HepG2 (cell line): ENCODE data around the gene NEGR1. TPM values are rescaled to one million over a fixed set of nuclear protein-coding genes. Genes with fewer than 3 reads are reported as not detected.

ENCODE experiments used
- ATAC-seq: fragments of 200-7000 bp; cut with Tn5 transposase; 3 replicates; pipeline ENCODE4 v1.9.1; 2020; ENCODE audit warnings: mild to moderate bottlenecking, moderate library complexity
- BruUV-seq: library from RNA; stranded (reverse); fragments of 400-500 nt; replicated peaks from 2 replicates; lab custom pipeline; 2021; lab: Mats Ljungman, UMichigan
- CTCF ChIA-PET: fragments of 300-600 bp; formaldehyde crosslinking; extraction: SDS; loops from one replicate; lab custom pipeline; 2021; ENCODE audit warnings: low total read pairs, inconsistent platforms, low intra/inter-chr PET ratio; lab: Yijun Ruan, JAX
- POLR2A ChIA-PET: fragments of 350-600 bp; sonication (Branson Sonifier 250); formaldehyde crosslinking; loops from one replicate; lab custom pipeline; 2020; ENCODE audit warnings: antibody characterized with exemption, inconsistent platforms; lab: Yijun Ruan, JAX
- DNase-seq: peaks from one replicate; pipeline ENCODE4 v3.0.0-alpha.2; 2015; ENCODE audit warnings: low spot score
- FAIRE-seq: peaks from 3 replicates; lab custom pipeline; 2011; peaks lifted over from hg19 to GRCh38; lab: Jason Lieb, UNC
- H2AFZ ChIP-seq: one replicate; pipeline ENCODE4 v1.6.1; 2011; ENCODE audit warnings: low read length, inconsistent platforms
- H3K27ac ChIP-seq: fragments of 300-600 bp; 3 replicates; pipeline ENCODE4 v1.8.0; 2011; ENCODE audit warnings: mixed run types, mild to moderate bottlenecking, mixed read lengths, low read length, inconsistent platforms; ENCODE audit not compliant: insufficient read depth; ENCODE audit errors: extremely low read length
- H3K27me3 ChIP-seq, 2 experiments: fragments of 200-600 bp in 1 of 2; 2 replicates in 1 of 2; 3 replicates in 1 of 2; pipeline versions ENCODE4 v1.6.0 to v1.8.0; 2011; ENCODE audit warnings: low read length in 2 of 2, mild to moderate bottlenecking in 2 of 2, moderate library complexity in 2 of 2, inconsistent platforms in 1 of 2; ENCODE audit not compliant: insufficient read depth in 2 of 2, control insufficient read depth in 1 of 2
- H3K36me3 ChIP-seq, 2 experiments: fragments of 200-600 bp in 1 of 2; replicated peaks in 1 of 2; 2 replicates in 1 of 2; 3 replicates in 1 of 2; pipeline versions ENCODE4 v1.5.1 to v1.8.0; 2011; ENCODE audit warnings: low read length in 2 of 2, inconsistent platforms in 1 of 2; ENCODE audit not compliant: insufficient read depth in 2 of 2, control insufficient read depth in 1 of 2
- H3K4me1 ChIP-seq: 2 replicates; pipeline ENCODE4 v1.5.1; 2012; ENCODE audit warnings: low read length, inconsistent platforms; ENCODE audit not compliant: insufficient read depth
- H3K4me2 ChIP-seq: 2 replicates; pipeline ENCODE4 v1.6.0; 2011; ENCODE audit warnings: low read depth, low read length, inconsistent platforms
- H3K4me3 ChIP-seq, 3 experiments: fragments of 200-600 bp in 1 of 3; sonication (generic), shearing (Covaris generic) in 1 of 3; replicated peaks in 1 of 3; 2 replicates each; pipeline ENCODE4 v1.5.1; 2011 to 2016; ENCODE audit warnings: low read length in 3 of 3, inconsistent platforms in 2 of 3, low read depth in 2 of 3, mild to moderate bottlenecking in 2 of 3, control low read depth in 1 of 3, mixed read lengths in 1 of 3; ENCODE audit not compliant: insufficient read depth in 1 of 3
- H3K79me2 ChIP-seq: one replicate; pipeline ENCODE4 v1.6.1; 2011; ENCODE audit warnings: low read length, inconsistent platforms; ENCODE audit not compliant: insufficient read depth
- H3K9ac ChIP-seq: 2 replicates; pipeline ENCODE4 v1.6.0; 2011; ENCODE audit warnings: mild to moderate bottlenecking, low read depth, low read length, inconsistent platforms; ENCODE audit not compliant: insufficient read depth
- H3K9me3 ChIP-seq: 2 replicates; pipeline ENCODE4 v1.5.1; 2012; ENCODE audit warnings: mild to moderate bottlenecking, low read length
- H4K20me1 ChIP-seq: 2 replicates; pipeline ENCODE4 v1.6.0; 2011; ENCODE audit warnings: inconsistent platforms, mild to moderate bottlenecking, low read length, moderate library complexity; ENCODE audit not compliant: insufficient read depth
- ATF7 ChIP-seq, 2 experiments: fragments of 450-650 bp in 1 of 2; sonication (generic) in 1 of 2; formaldehyde crosslinking in 1 of 2; IDR thresholded peaks; 2 replicates each; pipeline versions ENCODE4 v1.4.0 to v1.6.1; 2016 to 2020; ENCODE audit warnings: antibody characterized with exemption in 1 of 2, mild to moderate bottlenecking in 1 of 2, missing genetic modification reagents in 1 of 2
- CAMTA2 ChIP-seq: sonication (generic); formaldehyde crosslinking; IDR thresholded peaks from 2 replicates; pipeline ENCODE4 v1.4.0; 2020; ENCODE audit warnings: mild to moderate bottlenecking, missing genetic modification reagents, borderline replicate concordance
- HNF1B ChIP-seq: sonication (generic); formaldehyde crosslinking; IDR thresholded peaks from 2 replicates; pipeline ENCODE4 v1.5.1; 2020; ENCODE audit warnings: mild to moderate bottlenecking, moderate library complexity, missing genetic modification reagents
- JUNB ChIP-seq: sonication (generic); formaldehyde crosslinking; IDR thresholded peaks from 2 replicates; pipeline ENCODE4 v1.8.0; 2022; ENCODE audit warnings: missing genetic modification reagents, mild to moderate bottlenecking, borderline replicate concordance
- KDM1A ChIP-seq: IDR thresholded peaks from 2 replicates; pipeline ENCODE4 v1.6.1; 2016; ENCODE audit warnings: missing compliant biosample characterization
- MAFG ChIP-seq: sonication (generic); formaldehyde crosslinking; IDR thresholded peaks from 2 replicates; pipeline ENCODE4 v1.5.1; 2020; ENCODE audit warnings: mild to moderate bottlenecking, missing genetic modification reagents
- NFIC ChIP-seq: IDR thresholded peaks from 2 replicates; pipeline ENCODE4 v1.6.1; 2012; ENCODE audit warnings: mild to moderate bottlenecking, low read length, inconsistent platforms
- REPIN1 ChIP-seq: sonication (generic); formaldehyde crosslinking; IDR thresholded peaks from 2 replicates; pipeline ENCODE4 v1.8.0; 2022; ENCODE audit warnings: missing genetic modification reagents, low read depth, mild to moderate bottlenecking, borderline replicate concordance
- SPEN ChIP-seq: sonication (generic); formaldehyde crosslinking; IDR thresholded peaks from 2 replicates; pipeline ENCODE4 v1.5.1; 2020; ENCODE audit warnings: low read depth, mild to moderate bottlenecking, missing genetic modification reagents
- TOE1 ChIP-seq: sonication (generic); formaldehyde crosslinking; IDR thresholded peaks from 2 replicates; pipeline ENCODE4 v1.4.0; 2020; ENCODE audit warnings: mild to moderate bottlenecking, missing genetic modification reagents
- ZFP41 ChIP-seq: sonication (generic); formaldehyde crosslinking; IDR thresholded peaks from 2 replicates; pipeline ENCODE4 v1.4.0; 2020; ENCODE audit warnings: mild to moderate bottlenecking, missing genetic modification reagents, borderline replicate concordance
- ZFY ChIP-seq: sonication (generic); formaldehyde crosslinking; IDR thresholded peaks from 2 replicates; pipeline ENCODE4 v1.4.0; 2020; ENCODE audit warnings: missing genetic modification reagents
- ZNF225 ChIP-seq: sonication (generic); formaldehyde crosslinking; IDR thresholded peaks from 2 replicates; pipeline ENCODE4 v1.4.0; 2020; ENCODE audit warnings: mild to moderate bottlenecking, missing genetic modification reagents
- ZNF382 ChIP-seq: sonication (generic); formaldehyde crosslinking; IDR thresholded peaks from 2 replicates; pipeline ENCODE4 v1.5.0; 2020; ENCODE audit warnings: missing genetic modification reagents, mild to moderate bottlenecking, borderline replicate concordance
- ZNF703 ChIP-seq: sonication (generic); formaldehyde crosslinking; IDR thresholded peaks from 2 replicates; pipeline ENCODE4 v1.5.1; 2020; ENCODE audit warnings: missing genetic modification reagents, mild to moderate bottlenecking, moderate library complexity, borderline replicate concordance
- ZSCAN29 ChIP-seq: sonication (generic); formaldehyde crosslinking; conservative IDR thresholded peaks from 2 replicates; pipeline ENCODE4 v1.4.0; 2020; ENCODE audit warnings: mild to moderate bottlenecking, missing genetic modification reagents
- WGBS: methylation state at CpG from one replicate; pipeline ENCODE4 v1.1.6; 2017; ENCODE audit warnings: low lambda C conversion rate; 5-methylcytosine and 5-hydroxymethylcytosine counted together
- in situ Hi-C: cut with HindIII; loops from 2 replicates; pipeline ENCODE4 v1.10.0; 2017; ENCODE audit warnings: low pct_unique_long_range_greater_than_20kb; ENCODE audit not compliant: extremely low pct_ligation_motif_present
- intact Hi-C: fragments of 100-400 bp; cut with micrococcal nuclease; formaldehyde crosslinking; loops from one replicate; pipeline ENCODE4 v1.10.0; 2022; ENCODE audit not compliant: unreplicated experiment
- polyA plus RNA-seq, 8 experiments: library from polyadenylated mRNA; depleted of rRNA in 3 of 8; stranded (reverse) in 7 of 8; unstranded in 1 of 8; fragments of >200 nt; fragmentation: Illumina TruSeq in 4 of 8; extraction: Trizol in 4 of 8; gene quantifications; 2 replicates each; pipeline versions ENCODE4 v1.2.1 to v1.2.3, GENCODE V29; 2011 to 2016; ENCODE audit warnings: low read depth in 4 of 8, missing spikeins in 1 of 8, mixed read lengths in 1 of 8; ENCODE audit not compliant: insufficient read depth in 1 of 8
- total RNA-seq, 5 experiments: library from RNA; depleted of rRNA; stranded (reverse); fragments of >200 nt; fragmentation: Illumina TruSeq; extraction: Trizol; gene quantifications; 2 replicates each; pipeline ENCODE4 v1.2.3, GENCODE V29; 2016; ENCODE audit warnings: low read depth in 1 of 5
- TF ChIP-seq, protein P1 (sequence below): sonication (generic); formaldehyde crosslinking; IDR thresholded peaks from 2 replicates; pipeline ENCODE4 v1.4.0; 2020; ENCODE audit warnings: mild to moderate bottlenecking, low read depth, missing genetic modification reagents
- TF ChIP-seq, protein P2 (sequence below): sonication (generic); formaldehyde crosslinking; IDR thresholded peaks from 2 replicates; pipeline ENCODE4 v1.4.0; 2020; ENCODE audit warnings: missing genetic modification reagents, borderline replicate concordance

Gene NEGR1
- total and polyA plus RNA-seq, 2 of the 13 experiments (the other 11 are each of a cell fraction or from before 2014, with no cell fraction given): not detected

GRCh38 chr1:71357708-71358107 lies 924.6 kb downstream of the NEGR1 start:
- intact Hi-C loops: no loop called here
- H3K27me3 ChIP-seq: no peaks in the 10 kb centered on the region
- H3K36me3 ChIP-seq: no peaks in the 10 kb centered on the region
- H3K4me3 ChIP-seq: no peak overlapping the region
- H3K9me3 ChIP-seq: peaks cover 83% of the 10 kb centered on the region
- DNase-seq: no peak
- ChIA-PET CTCF (no interaction called here), POLR2A (no interaction called here)
- H2AFZ ChIP-seq: no peak overlapping the region
- no peak for FAIRE-seq
- H3K4me1 ChIP-seq: no peaks in the 10 kb centered on the region
- H3K4me2 ChIP-seq: no peak overlapping the region
- ATAC-seq: no peak
- no TSS peak for BruUV-seq
- no peaks in the 10 kb centered on the region for H4K20me1 ChIP-seq
- no peak for TF ChIP-seq NFIC
- no peak for TF ChIP-seq ZNF382 (CRISPR knock-in tag)
- no peak for TF ChIP-seq ZNF225 (CRISPR knock-in tag)
- no peak for TF ChIP-seq ATF7 (IDR thresholded peaks at IDR 0.05)
- no peak for TF ChIP-seq ATF7 (CRISPR knock-in tag; IDR thresholded peaks at IDR 0.05)
- no peak for TF ChIP-seq ZSCAN29 (CRISPR knock-in tag)
- TF ChIP-seq MAFG: no peak
- TF ChIP-seq JUNB (CRISPR knock-in tag): no peak
- no peak for TF ChIP-seq ZFY
- no peak for TF ChIP-seq SPEN (CRISPR knock-in tag)
- no peak for TF ChIP-seq TOE1 (CRISPR knock-in tag)
- TF ChIP-seq HNF1B: no peak
- TF ChIP-seq, protein P1, sequence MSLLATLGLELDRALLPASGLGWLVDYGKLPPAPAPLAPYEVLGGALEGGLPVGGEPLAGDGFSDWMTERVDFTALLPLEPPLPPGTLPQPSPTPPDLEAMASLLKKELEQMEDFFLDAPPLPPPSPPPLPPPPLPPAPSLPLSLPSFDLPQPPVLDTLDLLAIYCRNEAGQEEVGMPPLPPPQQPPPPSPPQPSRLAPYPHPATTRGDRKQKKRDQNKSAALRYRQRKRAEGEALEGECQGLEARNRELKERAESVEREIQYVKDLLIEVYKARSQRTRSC (CRISPR knock-in tag): no peak
- TF ChIP-seq CAMTA2 (CRISPR knock-in tag): no peak
- no peak for TF ChIP-seq KDM1A (CRISPR knock-in tag)
- TF ChIP-seq, protein P2, sequence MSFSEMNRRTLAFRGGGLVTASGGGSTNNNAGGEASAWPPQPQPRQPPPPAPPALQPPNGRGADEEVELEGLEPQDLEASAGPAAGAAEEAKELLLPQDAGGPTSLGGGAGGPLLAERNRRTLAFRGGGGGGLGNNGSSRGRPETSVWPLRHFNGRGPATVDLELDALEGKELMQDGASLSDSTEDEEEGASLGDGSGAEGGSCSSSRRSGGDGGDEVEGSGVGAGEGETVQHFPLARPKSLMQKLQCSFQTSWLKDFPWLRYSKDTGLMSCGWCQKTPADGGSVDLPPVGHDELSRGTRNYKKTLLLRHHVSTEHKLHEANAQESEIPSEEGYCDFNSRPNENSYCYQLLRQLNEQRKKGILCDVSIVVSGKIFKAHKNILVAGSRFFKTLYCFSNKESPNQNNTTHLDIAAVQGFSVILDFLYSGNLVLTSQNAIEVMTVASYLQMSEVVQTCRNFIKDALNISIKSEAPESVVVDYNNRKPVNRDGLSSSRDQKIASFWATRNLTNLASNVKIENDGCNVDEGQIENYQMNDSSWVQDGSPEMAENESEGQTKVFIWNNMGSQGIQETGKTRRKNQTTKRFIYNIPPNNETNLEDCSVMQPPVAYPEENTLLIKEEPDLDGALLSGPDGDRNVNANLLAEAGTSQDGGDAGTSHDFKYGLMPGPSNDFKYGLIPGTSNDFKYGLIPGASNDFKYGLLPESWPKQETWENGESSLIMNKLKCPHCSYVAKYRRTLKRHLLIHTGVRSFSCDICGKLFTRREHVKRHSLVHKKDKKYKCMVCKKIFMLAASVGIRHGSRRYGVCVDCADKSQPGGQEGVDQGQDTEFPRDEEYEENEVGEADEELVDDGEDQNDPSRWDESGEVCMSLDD: no peak
- no peak for TF ChIP-seq ZFP41
- TF ChIP-seq REPIN1 (CRISPR knock-in tag): no peak
- no peak for TF ChIP-seq ZNF703 (CRISPR knock-in tag)
- TF ChIP-seq, all 625 proteins: peak for 0
- in situ Hi-C loops: no loop called here
- no peak overlapping the region for H3K27ac ChIP-seq
- no peaks in the 10 kb centered on the region for H3K79me2 ChIP-seq
- WGBS: 10% methylated on average over 2 of the region's 9 CpGs
- H3K9ac ChIP-seq: no peak overlapping the region
